ENCODE measurements around the gene SYT12.

DNA sequence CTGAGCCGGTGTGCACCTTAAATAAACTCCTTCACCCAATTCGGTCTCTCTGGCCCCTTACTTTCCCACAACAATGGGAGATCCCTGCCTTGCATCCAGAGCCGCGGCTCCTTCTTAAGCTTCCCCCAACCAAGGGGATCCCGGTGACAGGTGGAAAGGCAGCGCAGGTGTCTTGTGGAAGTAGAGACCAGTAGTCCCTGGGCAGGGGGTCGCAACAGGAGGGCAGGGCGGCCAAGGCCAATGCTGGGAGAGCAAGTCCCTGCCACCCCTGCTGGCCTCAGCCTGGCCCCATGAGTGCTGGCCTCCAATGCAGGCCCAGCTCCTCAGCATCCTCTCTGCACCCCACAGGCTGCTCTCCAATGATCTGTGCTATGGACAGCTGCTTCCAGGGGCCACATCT is 7.9 kb upstream of the SYT12 start:
- TF ChIP-seq, protein P1, sequence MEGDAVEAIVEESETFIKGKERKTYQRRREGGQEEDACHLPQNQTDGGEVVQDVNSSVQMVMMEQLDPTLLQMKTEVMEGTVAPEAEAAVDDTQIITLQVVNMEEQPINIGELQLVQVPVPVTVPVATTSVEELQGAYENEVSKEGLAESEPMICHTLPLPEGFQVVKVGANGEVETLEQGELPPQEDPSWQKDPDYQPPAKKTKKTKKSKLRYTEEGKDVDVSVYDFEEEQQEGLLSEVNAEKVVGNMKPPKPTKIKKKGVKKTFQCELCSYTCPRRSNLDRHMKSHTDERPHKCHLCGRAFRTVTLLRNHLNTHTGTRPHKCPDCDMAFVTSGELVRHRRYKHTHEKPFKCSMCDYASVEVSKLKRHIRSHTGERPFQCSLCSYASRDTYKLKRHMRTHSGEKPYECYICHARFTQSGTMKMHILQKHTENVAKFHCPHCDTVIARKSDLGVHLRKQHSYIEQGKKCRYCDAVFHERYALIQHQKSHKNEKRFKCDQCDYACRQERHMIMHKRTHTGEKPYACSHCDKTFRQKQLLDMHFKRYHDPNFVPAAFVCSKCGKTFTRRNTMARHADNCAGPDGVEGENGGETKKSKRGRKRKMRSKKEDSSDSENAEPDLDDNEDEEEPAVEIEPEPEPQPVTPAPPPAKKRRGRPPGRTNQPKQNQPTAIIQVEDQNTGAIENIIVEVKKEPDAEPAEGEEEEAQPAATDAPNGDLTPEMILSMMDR (IDR thresholded peaks at IDR 0.05) = no peak
- TF ChIP-seq POLR2A (IDR thresholded peaks at IDR 0.05) = no peak
